Measurements from ENCODE around the gene EIF4A2. TPM values are rescaled to one million over a fixed set of nuclear protein-coding genes. Genes with fewer than 3 reads are reported as not detected.

The EIF4A2 gene
- total RNA-seq, 1 donor from 2014 or later = 441 TPM

GRCh38 chr3:186824430-186825139 is 41.2 kb downstream of the EIF4A2 start:
- peak overlapping the region; percentile 52 for H3K4me3 Mint-ChIP-seq (ENCODE audit: unreplicated experiment)
- no peak for TF ChIP-seq CTCF (IDR thresholded peaks at IDR 0.05; ENCODE audit: partially characterized antibody, unreplicated experiment)
- peaks cover 18% of the 10 kb centered on the region for H3K4me1 Mint-ChIP-seq (ENCODE audit: low read depth, unreplicated experiment)
- H3K27ac Mint-ChIP-seq (ENCODE audit: unreplicated experiment) = no peak overlapping the region
- peak; percentile 28 for DNase-seq
- H3K27me3 Mint-ChIP-seq (ENCODE audit: unreplicated experiment) = peaks cover 7% of the 10 kb centered on the region
- H3K36me3 Mint-ChIP-seq (ENCODE audit: unreplicated experiment) = no peaks in the 10 kb centered on the region
- peaks cover 5% of the 10 kb centered on the region for H3K9me3 Mint-ChIP-seq (ENCODE audit: unreplicated experiment)

GRCh38 chr3:186825294-186825821 is 42.0 kb downstream of the EIF4A2 start:
- Mint-ChIP-seq H3K4me3 (ENCODE audit: unreplicated experiment) (peak overlapping the region; percentile 64), H3K27ac (ENCODE audit: unreplicated experiment) (no peak overlapping the region), H3K4me1 (ENCODE audit: low read depth, unreplicated experiment) (peaks cover 18% of the 10 kb centered on the region), H3K9me3 (ENCODE audit: unreplicated experiment) (peaks cover 8% of the 10 kb centered on the region), H3K36me3 (ENCODE audit: unreplicated experiment) (no peaks in the 10 kb centered on the region), H3K27me3 (ENCODE audit: unreplicated experiment) (peaks cover 7% of the 10 kb centered on the region)
- TF ChIP-seq CTCF (IDR thresholded peaks at IDR 0.05; ENCODE audit: partially characterized antibody, unreplicated experiment) = no peak
- DNase-seq = peak; percentile 56

GRCh38 chr3:186825872-186826409 is 42.6 kb downstream of the EIF4A2 start:
- H3K27ac Mint-ChIP-seq (ENCODE audit: unreplicated experiment) = no peak overlapping the region
- H3K36me3 Mint-ChIP-seq (ENCODE audit: unreplicated experiment) = no peaks in the 10 kb centered on the region
- peaks cover 8% of the 10 kb centered on the region for H3K9me3 Mint-ChIP-seq (ENCODE audit: unreplicated experiment)
- H3K27me3 Mint-ChIP-seq (ENCODE audit: unreplicated experiment) = peaks cover 7% of the 10 kb centered on the region
- no peak for DNase-seq
- peaks cover 18% of the 10 kb centered on the region for H3K4me1 Mint-ChIP-seq (ENCODE audit: low read depth, unreplicated experiment)
- no peak for TF ChIP-seq CTCF (IDR thresholded peaks at IDR 0.05; ENCODE audit: partially characterized antibody, unreplicated experiment)
- peak overlapping the region; percentile 88 for H3K4me3 Mint-ChIP-seq (ENCODE audit: unreplicated experiment)

- no peak for TF ChIP-seq CTCF (IDR thresholded peaks at IDR 0.05; ENCODE audit: partially characterized antibody, unreplicated experiment)
- no peak for DNase-seq
- peak overlapping the region; percentile 88 for H3K4me3 Mint-ChIP-seq (ENCODE audit: unreplicated experiment)
- peaks cover 7% of the 10 kb centered on the region for H3K27me3 Mint-ChIP-seq (ENCODE audit: unreplicated experiment)
- H3K27ac Mint-ChIP-seq (ENCODE audit: unreplicated experiment) = no peak overlapping the region
- H3K4me1 Mint-ChIP-seq (ENCODE audit: low read depth, unreplicated experiment) = peaks cover 18% of the 10 kb centered on the region
- peaks cover 8% of the 10 kb centered on the region for H3K9me3 Mint-ChIP-seq (ENCODE audit: unreplicated experiment)
- no peaks in the 10 kb centered on the region for H3K36me3 Mint-ChIP-seq (ENCODE audit: unreplicated experiment)
These were observed 43.1 kb downstream of the EIF4A2 start for GRCh38 chr3:186826410-186826975.
